ENCODE results near the gene OPN1MW.
"Not testable (repeated sequence)": the region's sequence is repeated elsewhere in the genome, so short reads cannot be mapped to it uniquely, and the experiment has no call there.

OPN1MW gene

DNA sequence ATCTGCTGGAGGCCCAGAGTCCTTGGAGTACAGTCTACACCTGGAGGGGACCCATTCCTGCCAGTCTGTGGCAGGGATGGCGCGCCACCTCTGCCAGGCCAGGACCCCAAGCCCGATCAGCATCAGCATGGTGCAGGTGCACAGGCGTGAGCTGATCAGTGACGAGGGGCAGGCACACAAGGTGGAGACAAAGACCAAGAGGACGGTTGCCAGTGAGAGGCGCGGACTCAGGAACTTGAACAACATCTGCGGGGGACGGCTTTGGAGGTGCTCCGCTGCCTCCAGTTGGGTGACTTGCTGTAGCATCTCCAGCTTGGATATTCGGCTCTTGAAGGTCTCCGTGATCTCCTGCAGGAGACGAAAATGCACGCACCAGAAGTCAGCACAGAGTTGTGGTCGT lies 51.2 kb downstream of the OPN1MW start:
- not testable (repeated sequence) for H3K27ac ChIP-seq

DNA sequence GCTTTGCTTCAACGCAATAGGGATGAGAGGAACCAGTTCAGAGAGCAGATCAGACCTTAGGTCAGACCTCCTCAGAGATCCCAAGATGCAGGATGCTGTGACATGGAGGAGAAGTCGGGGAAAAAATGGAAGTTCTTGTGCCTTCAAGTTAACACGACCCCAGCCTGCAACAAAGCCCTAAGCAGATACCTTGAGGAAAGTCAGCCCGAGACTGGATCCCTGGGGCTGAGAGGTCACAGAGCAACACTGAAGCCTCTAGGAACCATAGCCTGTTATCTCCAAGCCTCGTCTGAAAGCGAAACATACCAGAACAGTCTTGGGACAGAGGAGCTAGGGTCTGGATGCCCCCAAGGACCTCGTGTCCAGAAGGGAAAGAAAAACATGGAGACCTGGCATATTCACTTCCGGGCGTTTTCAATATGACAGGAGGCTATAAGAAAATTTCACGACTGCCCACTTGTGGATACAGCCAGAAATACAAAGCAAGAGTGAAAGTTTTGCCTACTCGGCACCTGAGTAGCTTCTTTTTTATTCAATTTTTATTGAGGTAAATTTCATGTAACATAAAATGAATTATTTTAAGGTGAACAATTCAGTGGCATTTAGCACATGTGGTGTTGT lies 56.7 kb downstream of the OPN1MW start:
- not testable (repeated sequence) for H3K27ac ChIP-seq

DNA sequence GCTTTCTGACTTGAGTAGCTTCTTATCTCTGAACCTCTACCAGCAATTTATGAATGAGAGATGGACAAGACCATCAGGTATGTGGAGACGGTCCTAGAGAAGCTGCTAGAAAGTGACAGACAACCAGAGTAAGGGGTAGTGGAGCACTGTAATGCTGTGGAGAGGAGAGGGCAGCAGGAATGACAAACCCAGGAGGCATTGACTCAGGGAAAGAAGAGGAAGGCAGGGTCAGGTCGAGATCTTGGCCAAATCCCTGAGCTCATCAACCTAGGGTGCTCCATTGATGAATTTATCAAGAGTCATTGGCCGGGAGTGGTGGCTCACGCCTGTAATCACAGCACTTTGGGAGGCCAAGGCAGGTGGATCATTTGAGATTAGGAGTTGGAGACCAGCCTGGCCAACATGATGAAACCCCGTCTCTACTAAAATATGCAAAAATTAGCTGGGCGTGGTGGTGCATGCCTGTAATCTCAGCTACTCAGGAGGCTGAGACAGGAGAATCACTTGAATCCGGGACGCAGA lies 57.6 kb downstream of the OPN1MW start:
- not testable (repeated sequence) for H3K27ac ChIP-seq

Data from VCaP (cell line).